Stimulated activated CD8-positive, alpha-beta memory T cell treated with anti-CD3 and anti-CD28 coated beads, Interleukin-12 subunit alpha, Interleukin-12 subunit beta, amount 100 ng/mL, for 24 hours (primary cell): ENCODE results near the gene CARD10.

ENCODE experiments used
- DNase-seq: peaks from one replicate; pipeline ENCODE4 v3.0.0-alpha.2; 2020; ENCODE audit errors: extremely low read depth

Gene CARD10

DNA sequence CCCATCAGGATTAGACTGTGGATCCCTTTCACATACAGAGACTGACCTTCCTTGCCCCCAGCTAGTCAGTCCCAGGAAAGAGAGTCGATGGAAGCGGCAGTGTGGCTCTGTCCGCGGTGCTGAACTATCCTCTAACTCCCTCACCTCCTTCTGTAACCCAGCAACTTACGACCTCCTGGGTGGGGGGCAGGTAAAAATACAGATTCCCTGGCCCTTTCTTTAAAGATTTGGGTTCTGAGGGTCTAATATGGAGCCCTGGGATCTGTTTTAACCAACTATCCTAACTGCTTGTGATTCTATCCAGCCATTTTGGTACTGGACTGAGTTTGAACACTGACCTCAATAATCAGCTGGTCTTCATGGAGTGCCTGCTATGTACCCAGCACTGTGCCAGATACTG, 56.2 kb downstream of the CARD10 start:
- no peak for DNase-seq

DNA sequence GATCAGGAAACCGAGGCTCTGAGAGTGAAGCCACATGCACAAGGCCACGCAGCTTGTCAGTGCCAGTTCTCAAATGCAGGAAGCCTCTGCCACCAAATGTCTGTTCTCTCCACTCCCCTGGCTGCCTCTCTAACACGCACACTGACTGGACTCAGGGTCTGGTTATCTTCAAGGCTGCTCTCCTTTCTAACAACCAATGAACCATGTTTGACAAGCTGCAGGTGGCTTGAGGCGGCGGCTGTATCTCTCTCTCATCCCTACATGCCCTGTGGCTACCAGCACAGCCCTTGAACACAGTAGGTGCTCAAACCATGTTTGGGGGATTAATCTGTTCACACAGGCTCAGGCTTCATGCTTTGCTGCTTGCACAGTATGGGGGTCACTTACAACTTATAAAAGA, 56.8 kb downstream of the CARD10 start:
- DNase-seq = no peak

DNA sequence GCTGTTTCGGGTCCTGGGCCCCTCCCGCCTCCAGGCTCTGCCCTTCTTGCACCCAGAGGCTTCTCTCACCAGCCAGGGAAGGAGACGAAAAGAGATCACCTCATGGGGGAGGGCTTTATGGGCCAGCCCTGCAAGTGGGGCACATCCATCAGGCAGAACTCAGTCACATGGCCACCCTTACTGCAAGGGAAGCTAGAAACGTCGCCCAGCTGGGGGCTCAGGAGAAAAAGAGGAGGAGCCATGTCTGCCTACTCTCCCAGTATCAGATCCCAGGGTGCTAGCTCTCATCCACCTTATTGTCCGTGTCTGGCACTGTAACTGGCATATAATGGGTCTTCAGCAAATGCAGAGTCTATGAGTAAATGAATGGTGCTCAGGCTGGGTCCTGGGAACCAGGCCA, 57.3 kb downstream of the CARD10 start:
- DNase-seq = no peak

DNA sequence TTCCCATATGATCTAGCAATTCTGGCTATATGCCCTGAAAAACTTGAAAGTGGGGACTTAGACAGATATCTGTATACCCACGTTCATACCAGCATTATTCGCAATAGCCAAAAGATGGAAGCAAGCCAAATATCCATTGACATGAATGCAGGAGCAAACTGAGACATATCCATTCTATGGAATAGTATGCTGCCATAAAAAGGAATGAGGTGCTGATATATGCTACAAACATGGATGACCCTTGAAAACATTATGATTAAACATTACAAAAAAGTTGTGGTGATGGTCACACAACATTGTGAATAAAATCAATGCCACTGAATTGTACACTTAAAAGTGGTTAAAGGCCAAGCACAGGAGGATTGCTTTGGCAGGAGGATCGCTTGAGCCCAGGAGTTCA, 58.5 kb downstream of the CARD10 start:
- no peak for DNase-seq

DNA sequence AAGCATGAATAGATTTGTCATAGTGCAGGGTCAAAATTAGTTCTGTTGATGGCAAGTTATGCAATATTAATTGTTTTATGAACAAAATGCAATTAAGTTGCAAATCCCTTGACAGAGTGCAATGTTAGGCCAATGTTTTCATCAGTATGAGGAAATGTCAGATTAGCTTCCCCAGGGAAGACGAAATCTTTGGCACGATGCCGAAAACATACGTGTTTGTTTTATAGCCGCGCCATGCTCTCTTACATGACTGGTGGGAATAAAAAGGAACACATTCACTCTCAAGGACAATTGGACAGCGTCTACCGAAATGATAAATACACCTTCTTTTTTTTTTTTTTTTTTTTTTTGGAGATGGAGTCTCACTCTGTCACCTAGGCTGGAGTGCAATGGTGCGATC, 60.0 kb downstream of the CARD10 start:
- DNase-seq = no peak

DNA sequence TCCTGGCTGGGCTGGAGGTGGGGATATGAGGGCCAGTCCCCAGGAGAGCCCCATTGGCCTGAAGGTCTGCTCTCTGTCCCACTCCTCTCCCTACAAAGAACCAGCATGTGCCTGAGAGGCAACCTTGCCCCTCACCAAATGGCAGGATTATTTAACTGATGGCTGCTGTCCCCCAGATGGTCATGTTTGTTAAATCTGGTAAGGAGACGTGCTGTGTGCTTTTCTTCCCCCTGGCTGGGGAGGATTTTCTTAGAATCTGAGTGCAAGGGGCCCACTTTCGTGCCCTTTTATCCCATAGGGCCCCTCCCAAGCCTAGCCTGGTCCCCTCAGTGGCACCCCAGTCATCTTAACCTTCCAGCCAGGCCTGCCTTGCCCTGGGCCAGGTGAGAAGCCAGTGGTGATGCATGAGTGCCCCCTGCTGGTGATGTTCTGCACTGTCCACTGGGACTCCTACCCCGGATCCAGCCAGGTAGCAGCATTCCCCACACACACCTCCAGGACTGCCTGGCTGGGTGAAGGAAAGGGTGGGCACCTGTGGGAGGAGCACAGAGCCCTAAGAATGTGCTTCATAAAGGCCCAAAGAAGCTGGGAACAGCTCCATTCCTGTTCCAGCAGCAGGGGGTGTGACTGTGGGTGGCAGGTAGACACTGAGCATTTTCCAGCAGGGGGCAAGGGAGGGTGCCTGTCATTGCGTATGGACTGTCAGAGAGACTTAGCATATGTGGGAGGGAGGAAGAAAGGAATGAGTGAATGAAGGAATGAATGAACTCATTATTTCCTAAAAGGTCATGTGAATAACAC, 61.9 kb downstream of the CARD10 start:
- peak; percentile 45 for DNase-seq

DNA sequence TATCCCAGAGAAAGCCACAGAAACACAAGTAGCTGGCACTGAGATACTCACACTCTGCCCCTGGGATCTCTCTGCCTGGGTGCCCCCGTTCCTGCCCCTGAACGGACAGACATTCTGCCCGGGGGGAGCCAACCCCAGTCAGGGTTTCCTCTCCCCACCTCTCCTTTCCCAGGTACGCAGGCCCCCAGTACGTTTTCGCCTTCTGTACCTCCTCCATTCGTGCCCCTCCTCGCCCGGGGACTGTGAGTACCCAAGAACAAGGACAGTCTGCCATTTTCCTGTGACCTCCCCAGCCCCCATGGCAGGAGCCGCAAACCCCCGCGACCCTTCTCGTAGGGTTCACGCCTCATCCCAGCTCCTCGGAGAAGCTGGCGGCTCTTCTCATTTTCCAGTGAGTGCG, 62.9 kb downstream of the CARD10 start:
- no peak for DNase-seq

DNA sequence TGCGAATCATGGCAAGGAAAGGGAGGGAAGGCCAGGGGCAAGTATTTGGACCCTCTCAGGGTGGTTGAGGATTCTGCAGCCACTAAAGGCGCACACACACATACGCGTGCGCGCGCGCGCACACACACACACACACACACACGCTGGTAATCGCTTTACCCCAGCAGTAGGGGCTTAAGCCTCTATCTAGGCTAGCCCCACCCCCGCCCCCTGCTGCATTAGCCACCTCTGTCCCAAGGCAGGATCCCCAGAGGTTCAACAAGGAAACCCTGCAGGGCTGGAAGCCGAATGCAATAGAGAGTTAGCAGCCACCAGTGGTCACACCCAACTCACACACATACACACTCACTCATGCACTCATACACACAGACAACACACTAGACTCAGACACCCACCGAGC, 63.3 kb downstream of the CARD10 start:
- DNase-seq = no peak

DNA sequence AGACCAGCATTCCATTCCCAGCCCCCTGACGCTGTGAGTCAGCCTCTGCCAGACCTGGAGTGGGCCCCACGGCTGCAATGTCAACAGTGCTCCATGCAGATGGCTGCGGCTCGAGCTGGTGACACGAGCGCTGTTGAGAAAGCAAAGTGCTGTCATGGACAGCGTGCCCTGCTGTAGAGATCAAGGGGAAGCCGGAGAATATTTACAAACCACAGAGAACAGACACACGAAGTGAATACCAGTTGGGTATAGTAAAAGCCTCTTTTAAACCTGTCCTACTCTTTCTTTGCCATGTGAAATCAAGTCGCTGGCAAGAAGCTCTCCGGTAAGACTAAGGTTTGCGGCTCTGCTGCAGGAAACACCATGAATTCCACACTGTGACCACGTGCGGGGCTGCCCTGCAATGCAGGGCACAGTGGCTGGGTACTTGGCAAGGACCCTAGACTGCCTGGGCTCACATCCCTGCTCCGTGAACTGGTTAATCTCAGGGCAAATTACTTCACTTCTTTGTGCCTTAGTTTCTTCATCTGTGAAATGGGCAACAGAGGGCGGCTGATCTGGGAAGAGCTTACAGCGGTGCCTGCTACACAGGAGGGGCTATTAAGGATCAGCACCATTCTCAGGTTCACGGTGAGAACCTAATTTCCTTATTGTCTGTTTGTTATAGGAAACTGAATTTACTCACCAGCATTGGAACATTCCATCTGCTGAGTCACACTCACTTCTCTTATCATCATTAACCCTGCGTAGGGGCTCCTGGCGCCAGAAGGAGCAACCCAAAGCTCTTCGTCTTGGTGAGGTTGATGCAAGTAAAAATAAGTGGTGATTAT, 64.1 kb downstream of the CARD10 start:
- no peak for DNase-seq

DNA sequence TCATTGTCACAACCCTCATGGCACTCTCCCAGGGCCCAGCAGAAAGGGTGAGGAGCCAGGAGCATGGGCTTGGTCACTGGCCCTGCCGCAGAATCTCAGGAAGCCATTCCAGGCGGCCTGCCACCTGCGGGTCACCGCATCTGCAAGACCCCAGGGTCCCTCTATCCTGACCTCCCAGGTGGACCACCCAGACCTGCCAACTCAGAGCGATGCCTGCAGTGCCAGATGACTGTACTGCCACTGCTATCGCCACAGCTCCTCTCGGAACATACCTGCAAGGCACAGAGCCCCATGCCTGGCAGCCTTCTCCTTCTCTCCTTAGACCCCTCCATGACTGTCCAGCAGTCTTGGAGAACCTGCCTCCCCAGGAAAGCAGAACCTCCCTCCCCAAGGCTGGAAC, 65.5 kb downstream of the CARD10 start:
- DNase-seq = no peak

DNA sequence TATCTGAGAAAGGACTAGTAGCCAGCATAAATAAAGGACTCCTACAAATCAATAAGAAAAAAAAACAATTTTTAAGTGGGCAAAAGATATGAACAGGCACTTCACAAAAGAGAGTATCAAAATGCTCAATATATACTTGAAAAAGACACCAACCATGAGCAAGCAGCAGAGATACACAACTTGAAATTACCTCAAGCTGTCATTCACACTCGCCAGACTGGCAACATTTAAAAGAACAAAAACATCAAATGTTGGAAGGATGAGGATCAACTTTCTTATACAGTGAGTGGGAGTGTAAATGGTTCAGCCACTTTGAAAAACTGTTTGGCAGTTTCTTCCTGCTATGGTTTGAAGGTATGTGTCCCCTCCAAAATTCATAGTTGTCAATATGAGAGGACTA, 68.0 kb downstream of the CARD10 start:
- no peak for DNase-seq

DNA sequence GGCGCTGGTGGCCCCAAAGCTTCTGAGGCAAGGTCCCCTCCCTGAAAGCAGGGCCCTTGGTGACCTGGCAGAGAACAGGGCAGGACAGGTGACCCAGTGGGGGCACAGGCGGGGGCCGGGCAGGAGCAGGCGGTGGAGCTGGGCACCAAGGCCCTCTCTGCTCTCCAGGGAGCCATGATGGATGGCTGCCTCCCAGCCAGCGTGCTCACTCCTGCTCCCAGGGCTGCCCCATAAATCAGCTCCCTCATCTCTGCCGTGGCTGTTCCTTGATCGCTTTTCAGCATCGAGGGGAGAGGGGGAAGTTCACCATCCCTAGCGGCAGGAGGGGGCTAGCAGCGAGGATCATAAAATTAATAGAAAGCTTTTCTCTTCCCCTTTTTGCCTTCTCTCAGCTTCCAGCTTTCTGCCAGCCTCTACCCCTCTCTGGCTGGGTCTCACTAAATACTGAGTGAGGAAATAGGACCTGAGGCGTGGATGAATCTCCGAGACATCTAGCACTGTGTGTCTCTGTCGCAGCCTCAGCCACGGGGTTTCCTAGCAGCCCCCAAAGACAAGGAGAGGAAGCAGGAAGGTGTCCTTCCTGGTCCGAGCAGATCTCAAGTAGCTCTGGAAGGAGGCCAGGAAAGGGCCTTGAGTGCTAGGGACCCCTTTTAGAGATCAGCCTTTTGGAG, 69.7 kb downstream of the CARD10 start:
- no peak for DNase-seq

DNA sequence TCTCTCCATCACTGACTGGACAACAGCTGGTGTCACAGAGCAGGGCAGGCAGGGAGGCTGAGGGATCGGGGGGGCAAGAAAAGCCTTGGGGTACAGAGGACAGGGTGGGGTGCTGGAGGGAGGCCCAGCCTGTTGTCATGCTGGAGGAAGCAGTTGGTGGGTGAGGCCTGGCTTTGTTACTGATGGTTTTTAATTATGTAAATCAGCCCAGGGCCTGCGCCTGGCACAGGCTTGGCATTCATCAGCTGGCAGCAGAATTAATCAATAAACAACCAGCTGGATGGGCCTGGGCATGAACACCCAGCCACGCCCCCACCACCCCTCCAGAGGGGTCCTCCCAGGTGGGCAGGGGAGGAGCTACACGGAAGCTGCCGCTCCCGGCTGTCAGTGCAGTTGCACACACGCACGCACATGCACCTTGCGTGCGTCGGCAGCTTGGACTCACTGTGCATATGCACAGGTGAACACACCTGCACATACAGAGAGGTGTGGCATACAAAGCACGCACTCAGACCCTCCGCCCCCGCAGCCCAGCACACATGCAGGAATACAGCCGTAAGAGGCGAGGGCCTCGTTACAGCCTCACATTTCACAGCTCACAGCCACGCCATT, 70.6 kb downstream of the CARD10 start:
- no peak for DNase-seq

DNA sequence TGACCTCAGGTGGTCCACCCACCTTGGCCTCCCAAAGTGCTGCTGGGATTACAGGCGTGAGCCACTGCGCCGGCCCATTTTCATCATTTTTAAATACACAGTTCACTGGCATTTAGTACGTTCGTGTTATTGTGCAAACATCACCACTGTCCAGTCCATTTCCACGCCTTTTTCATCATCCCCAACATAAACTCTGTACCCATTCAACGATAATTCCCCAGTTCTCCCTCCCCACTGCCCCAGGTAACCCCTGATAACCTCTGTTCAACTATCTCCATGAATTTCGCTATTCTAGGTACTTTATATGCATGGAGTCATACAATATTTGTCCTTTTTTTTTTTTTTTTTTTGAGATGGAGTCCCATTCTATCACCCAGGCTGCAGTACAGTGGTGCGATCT, 73.7 kb downstream of the CARD10 start:
- DNase-seq = no peak

DNA sequence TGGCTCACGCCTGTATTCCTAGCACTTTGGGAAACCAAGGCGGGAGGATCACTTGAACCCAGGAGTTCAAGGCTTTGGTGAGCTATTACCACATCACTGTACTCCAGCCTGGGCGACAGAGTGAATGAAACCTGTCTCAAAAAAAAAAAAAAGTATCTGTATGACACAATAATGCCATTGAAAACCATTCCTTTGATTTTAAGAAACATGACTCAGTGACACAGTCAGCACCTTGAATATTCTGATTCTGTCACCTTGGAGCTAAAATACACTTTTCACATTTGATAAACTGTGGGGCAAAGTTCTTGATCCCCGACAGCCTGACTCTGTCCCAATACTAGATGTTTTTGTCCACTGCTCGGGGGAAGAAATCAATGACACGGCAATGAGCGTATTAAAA, 75.2 kb downstream of the CARD10 start:
- no peak for DNase-seq

DNA sequence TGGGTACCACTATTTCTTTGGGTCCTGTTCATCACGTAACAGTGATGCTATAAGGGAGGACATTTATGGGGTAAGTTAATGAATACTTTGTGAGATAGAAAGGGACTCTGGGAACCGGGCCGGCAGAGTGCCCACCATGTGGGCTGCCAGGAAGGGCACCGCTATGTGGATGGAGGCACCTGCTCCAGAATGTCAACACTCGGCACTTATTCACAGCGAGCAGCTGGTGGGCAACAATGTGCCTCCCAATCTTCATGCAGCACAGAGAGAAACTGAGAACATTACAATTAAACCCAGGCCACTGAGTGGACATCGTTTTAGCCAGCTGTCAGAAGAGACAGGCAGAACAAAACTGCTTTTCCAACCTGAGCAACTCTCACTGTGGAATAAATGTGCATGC, 76.1 kb downstream of the CARD10 start:
- no peak for DNase-seq

DNA sequence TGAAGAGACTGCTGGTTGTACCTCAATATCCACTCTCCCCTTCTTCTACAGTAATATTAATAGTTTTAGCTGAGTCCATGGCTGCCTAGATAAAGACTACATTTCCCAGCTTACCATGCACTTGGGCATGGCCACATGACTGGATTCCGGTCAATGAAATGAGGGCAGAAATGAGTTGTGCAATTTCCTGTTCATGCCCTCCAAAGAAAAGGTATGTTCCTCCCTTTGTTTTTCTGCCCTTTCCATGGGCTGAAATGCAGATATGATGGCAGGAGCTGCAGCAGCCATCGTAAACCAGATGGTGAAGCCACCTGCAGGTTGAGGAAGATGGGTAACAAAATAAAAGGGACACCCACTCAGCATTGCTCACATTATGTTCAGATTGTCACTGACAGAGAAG, 76.7 kb downstream of the CARD10 start:
- no peak for DNase-seq

DNA sequence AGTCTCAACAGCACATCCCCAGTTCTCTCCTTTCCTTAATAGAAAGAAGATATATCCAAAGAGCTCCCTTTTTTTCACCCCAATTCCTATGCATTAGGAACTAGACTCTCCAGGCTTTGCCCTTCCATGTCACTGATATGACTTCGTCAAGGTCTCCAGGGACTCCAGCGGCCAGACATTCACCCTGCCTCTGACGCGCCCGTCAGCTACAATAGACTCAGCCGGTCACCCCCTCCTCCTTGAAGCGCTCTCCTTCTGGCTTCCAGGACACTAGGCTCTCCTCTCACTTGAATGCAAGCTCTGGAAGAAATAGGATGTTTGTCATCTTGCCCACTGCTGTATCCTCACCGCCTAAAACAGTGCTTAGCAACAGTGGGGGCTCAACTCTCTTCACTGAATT, 77.1 kb downstream of the CARD10 start:
- DNase-seq = no peak

DNA sequence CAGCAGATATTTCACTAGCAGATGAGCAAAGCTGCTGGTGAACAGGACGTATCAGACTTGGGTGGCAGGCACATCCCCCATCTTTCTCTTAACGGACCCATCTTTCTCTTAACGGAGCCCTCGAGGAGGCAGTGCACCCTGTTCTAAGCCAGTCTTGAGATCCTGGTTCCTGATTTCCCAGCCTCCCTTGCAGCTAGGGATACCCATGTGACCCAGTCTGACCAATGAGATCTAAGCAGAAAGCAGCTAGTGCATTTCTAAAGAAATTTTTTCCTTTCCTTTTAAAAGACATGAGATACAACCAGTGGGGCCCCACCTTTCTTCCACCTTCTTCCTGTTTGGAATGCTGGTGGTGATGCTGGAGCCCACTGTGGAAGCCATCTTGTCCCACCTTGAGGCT, 78.3 kb downstream of the CARD10 start:
- no peak for DNase-seq
